Vagina (tissue), 2 donors: ENCODE data around the gene TEX22.

Experiments used
- POLR2A ChIP-seq, 2 donors: fragments of 450-650 bp; IDR thresholded peaks; one replicate each; pipeline ENCODE4 v1.6.1; 2017; ENCODE audit warnings: antibody characterized with exemption in 2 of 2, mild to moderate bottlenecking in 2 of 2, moderate library complexity in 2 of 2
- POLR2AphosphoS5 ChIP-seq, 2 donors: sonication (generic); formaldehyde crosslinking; IDR thresholded peaks; one replicate each; pipeline ENCODE4 v1.9.0; 2017; ENCODE audit warnings: antibody characterized with exemption in 2 of 2, mild to moderate bottlenecking in 2 of 2, low read depth in 1 of 2; ENCODE audit not compliant: insufficient read depth in 1 of 2
- TF ChIP-seq, protein P1 (sequence below), 3 experiments: fragments of 450-650 bp in 2 of 3; fragments of 200-600 bp in 1 of 3; sonication (generic) in 1 of 3; IDR thresholded peaks; one replicate each; pipeline ENCODE4 v1.5.1; 2017 to 2019; ENCODE audit warnings: antibody characterized with exemption in 3 of 3, mild to moderate bottlenecking in 2 of 3, moderate library complexity in 2 of 3

DNA sequence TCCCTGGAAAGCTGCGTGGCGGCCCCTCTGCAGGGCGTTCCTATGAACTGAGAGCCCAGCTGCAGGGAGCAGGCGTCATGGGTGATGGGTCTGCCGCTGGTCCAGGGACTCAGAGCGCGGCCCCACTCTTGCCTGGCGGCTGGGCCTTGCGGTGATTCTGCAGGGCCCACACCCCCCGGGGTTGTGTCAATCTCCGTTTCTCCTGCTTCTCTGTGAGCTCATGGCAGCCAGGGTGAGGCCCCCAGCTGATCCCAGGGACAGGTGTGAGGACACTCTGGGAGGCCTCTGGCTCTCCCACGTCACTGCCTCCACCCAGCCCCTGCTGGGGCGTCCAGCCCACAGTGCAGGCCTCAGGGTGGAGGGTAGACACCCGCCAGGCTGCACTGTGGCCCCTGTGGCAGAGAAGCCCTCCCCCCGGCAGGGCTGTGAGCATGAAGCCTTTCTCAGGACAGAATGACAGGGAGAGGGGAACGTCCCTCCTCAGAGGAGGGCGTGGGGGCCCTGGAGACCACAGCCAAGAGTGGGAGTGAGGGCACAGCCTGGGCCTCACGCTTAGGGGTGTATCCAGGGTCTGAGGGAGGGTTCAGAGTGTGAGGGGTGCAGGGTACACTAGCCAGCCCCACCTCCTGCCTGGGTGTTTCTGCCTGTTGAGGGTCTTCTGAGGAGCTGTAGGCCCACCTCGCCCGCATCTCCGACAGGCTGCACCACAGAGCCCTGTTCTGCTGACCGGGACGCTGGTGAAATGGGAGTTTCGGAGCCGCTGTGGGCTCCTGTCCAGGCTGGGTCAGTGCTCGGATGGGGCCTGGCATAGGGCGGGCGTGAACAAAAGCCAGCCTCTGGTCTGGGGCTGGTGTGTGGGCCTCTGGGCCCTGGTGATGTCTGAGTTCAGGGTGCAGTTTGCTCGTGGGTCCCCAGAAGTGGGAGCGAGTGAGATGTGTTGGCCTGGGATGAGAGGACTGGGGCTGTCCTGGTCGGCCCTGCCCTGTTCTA is 49.6 kb downstream of the TEX22 start:
- TF ChIP-seq POLR2A (IDR thresholded peaks at IDR 0.05) (no peak), POLR2AphosphoS5 (IDR thresholded peaks at IDR 0.05; ENCODE audit: insufficient read depth in 1 of 2, low read depth in 1 of 2) (no peak)
- TF ChIP-seq, protein P1, sequence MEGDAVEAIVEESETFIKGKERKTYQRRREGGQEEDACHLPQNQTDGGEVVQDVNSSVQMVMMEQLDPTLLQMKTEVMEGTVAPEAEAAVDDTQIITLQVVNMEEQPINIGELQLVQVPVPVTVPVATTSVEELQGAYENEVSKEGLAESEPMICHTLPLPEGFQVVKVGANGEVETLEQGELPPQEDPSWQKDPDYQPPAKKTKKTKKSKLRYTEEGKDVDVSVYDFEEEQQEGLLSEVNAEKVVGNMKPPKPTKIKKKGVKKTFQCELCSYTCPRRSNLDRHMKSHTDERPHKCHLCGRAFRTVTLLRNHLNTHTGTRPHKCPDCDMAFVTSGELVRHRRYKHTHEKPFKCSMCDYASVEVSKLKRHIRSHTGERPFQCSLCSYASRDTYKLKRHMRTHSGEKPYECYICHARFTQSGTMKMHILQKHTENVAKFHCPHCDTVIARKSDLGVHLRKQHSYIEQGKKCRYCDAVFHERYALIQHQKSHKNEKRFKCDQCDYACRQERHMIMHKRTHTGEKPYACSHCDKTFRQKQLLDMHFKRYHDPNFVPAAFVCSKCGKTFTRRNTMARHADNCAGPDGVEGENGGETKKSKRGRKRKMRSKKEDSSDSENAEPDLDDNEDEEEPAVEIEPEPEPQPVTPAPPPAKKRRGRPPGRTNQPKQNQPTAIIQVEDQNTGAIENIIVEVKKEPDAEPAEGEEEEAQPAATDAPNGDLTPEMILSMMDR (IDR thresholded peaks at IDR 0.05) = no peak
